ENCODE measurements around the gene MYLK3.

MYLK3 gene

GRCh38 chr16:46727184-46727583 lies 21.0 kb downstream of the MYLK3 start:
- no peak for DNase-seq

DNA sequence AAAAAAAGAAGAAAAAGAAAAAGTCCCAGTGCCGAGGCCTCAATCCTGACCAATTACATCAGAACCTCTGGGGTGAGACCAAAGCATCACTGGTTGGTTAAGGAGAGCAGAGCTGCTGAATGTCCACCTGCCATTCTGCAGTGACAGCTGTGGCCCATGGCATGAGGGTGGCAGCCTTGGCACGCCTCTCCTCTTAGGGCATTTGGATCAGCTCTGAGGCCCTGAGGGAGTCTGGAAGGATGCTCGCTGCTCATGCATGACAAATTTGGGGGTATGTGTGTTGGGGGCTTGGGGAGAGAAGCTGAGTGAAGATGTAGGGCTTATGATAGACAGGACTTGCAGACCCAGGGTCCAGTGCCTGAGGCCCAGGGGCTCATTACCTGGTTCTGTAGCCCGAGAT lies 26.3 kb downstream of the MYLK3 start:
- DNase-seq: no peak

- DNase-seq: no peak
Measured at GRCh38 chr16:46720619-46721018, 27.5 kb downstream of the MYLK3 start.

- no peak for DNase-seq
Measured at GRCh38 chr16:46719528-46719927, 28.6 kb downstream of the MYLK3 start.

GRCh38 chr16:46718214-46718613 lies 29.9 kb downstream of the MYLK3 start:
- DNase-seq: no peak

- DNase-seq: no peak
Measured at GRCh38 chr16:46717692-46718091, 30.5 kb downstream of the MYLK3 start.

GRCh38 chr16:46715769-46716305 lies 32.3 kb downstream of the MYLK3 start:
- DNase-seq: no peak

DNA sequence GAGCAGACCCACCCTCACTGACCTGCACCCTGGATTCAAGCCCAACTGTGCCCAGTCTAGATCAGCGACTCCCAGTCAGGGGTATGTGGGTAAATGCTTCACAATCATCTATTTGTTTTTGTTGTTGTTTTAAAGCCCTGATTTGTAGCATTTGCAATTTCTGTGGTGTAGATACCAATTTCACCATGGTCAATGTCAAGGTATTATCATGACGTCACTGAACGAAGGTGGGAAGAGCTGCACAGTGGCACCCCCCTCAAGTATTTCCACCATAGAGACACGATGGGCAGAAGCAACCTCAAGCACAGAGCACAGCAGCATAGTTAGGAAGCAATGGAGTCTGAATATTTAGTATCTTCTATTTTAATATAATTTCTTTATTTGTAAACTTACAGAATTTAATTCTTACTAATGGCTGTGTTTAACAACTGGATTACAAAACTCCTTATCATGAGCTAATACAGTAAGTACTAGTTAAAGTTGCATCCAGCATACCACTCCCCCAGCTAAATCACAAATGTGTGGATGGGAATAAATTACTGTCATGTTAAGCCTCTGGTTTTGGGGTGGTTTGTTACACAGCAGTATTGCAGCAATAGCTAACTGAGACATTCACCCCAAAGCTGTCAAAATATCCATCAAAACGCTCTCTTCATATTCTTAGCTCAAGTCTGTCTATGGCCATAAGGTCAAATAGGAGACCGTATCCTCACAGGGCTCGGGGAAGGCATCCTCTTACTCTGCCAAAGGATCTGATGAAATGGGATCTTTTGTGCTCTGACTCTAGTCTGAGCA lies 33.1 kb downstream of the MYLK3 start:
- no peak for DNase-seq

DNA sequence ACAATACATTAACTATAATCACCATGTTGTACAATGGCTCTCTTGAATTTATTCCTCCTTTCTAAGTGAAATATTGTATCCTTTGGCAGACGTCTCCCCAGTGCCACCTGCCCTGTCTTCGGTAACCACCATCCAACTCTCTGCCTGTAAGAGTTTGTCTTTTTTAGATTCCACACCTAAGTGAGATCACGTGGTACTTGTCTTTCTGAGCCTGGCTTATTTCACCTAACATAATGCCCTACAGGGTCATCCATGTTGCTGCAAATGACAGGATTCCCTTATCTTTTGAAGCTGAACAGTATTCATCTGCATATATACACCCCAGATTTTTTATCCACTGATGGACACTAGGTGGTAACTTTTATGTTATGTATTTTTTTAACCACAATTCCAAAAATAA lies 34.5 kb downstream of the MYLK3 start:
- no peak for DNase-seq

GRCh38 chr16:46712911-46713310 lies 35.2 kb downstream of the MYLK3 start:
- DNase-seq: peak; percentile 76

DNA sequence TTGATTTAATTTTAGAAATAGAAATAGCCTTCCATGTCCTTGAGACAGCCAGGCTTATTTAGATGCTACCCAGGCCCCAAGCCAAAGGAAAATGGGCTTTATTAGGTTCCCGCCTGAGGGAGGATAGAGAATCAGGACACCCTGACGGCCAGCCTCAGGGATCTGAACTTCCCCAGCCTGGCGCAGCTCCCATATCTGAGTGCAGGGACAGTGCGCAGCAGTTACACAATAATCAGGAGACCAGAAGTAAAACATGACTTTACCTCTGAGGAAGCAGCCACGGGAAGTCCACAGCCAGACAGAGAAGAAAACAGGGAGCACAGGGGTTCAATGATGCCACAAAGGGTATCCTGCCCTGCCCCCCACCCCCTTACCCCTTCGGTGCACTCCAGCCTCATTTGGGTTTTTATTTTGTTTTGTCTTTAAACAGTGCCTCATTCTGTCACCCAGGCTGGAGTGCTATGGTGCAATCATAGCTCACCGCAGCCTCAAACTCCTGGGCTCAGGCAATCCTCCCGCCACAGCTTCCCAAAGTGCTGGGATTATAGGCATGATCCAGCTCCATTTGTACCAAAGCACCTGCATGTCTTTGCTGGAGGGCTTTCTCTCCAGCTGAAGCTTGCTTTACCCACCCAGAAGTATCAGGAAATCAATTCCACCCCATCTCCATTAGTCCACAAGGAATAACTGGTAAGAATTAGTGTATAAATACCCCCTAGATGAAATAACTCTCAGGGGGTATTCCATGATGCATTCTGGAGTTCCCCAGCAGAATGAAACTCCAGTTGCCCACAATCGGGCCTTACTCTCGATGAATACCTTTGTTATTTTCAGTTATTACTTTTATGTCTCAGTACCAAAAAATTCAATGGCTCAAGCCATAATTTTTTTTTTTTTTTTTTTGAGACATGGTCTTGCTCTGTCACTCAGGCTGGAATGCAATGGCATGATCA lies 36.8 kb downstream of the MYLK3 start:
- DNase-seq: peak; percentile 59

DNA sequence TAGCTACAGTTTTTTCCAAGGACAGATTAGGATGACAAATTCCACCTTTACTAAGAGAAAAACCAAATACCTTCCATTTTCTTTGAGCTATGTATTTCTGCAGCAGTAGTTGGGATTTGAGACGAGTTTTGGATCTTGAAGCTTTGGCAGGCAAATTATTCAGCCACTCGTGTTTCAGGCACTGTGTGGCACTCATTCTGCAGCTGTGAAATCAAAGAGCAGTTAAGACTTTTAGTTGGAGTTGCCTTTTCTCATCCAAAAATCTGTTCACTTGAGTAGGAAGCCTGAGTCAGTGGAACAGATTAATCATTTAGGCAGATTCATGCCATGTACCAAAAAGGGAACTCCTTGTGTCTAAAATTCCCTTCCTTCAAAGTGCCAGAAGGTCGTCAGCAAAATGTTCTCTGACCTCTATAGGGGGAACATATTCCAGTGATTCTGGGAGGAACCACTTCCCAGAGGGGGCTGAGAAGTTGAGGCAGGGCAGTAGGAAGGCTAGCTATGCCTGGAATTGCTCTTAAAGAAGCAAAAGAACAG lies 38.6 kb downstream of the MYLK3 start:
- DNase-seq: peak; percentile 76

GRCh38 chr16:46706642-46707041 lies 41.5 kb downstream of the MYLK3 start:
- no peak for DNase-seq

DNA sequence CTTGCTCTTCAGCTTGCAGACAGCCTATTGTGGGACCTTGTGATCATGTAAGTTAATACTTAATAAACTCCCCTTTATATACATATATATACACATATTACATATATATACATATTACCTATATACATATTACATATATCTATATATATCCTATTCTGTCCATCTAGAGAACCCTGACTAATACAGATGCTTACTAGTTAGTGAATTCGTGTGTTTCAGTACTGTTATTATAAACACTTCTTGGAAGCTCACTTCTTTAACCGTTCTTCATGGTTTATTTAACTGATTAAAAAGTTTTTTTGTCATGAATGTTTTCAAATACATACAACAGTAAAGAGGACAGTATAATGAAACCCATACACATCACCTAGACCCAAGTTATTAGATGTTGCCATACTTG lies 46.1 kb downstream of the MYLK3 start:
- DNase-seq: no peak

GRCh38 chr16:46701615-46702014 lies 46.5 kb downstream of the MYLK3 start:
- DNase-seq: no peak

DNA sequence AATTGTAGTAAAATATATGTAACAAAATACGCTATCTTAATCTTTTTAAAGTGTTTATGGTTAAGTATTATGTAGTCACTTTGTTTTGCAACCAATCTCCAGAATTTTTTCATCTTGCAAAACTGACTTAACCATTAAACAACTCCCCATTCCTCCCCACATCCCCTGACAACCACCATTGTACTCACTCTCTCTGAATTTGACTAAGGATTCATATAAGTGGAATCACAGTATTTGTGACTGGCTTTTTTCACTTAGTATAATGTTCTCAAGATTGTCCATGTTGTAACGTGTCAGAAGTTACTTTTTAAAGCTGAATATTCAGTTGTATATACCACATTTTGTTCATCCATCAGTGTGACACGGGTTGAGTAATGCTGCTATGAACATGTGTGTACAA lies 48.1 kb downstream of the MYLK3 start:
- no peak for DNase-seq

- no peak for DNase-seq
Measured at GRCh38 chr16:46696957-46697356, 51.2 kb downstream of the MYLK3 start.

- DNase-seq: no peak
Measured at GRCh38 chr16:46695937-46696336, 52.2 kb downstream of the MYLK3 start.

DNA sequence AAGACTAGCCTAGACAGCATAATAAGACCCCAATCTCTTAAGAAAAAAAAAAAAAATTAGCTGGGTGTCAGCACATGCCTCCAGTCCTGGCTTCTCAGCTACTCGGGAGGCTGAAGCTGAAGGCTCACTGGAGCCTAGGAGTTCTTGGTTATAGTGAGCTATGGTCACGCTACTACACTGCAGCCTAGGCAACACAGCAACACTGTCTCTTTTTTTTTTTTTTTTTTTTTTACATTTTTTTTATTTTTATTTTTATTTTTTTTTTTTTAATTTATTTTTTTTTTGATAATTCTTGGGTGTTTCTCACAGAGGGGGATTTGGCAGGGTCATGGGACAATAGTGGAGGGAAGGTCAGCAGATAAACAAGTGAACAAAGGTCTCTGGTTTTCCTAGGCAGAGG lies 54.5 kb downstream of the MYLK3 start:
- DNase-seq: no peak

DNA sequence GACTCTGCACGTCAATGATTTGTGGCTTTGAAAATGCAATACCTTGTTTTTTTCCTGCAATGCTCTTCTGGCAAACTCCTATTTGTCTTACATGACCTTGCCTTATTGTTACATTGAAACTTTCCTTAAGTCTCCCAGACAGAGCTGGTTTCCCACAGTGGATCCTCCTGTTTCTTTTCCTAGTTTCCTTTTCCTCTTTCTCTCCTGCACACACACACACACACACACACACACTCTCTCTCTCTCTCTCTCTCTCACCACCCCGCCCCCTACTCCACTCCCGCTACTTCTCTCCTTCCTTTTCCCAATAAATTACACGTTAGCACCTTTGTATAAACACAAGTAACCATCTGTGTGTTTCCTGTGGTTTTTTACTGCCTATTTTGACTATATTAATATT lies 56.4 kb downstream of the MYLK3 start:
- DNase-seq: no peak

GRCh38 chr16:46690281-46691178 lies 57.6 kb downstream of the MYLK3 start:
- DNase-seq: peak; percentile 26

All from suppressor macrophage treated with lipopolysaccharide for 4 hours (primary cell).